Stomach (tissue), 9 donors: ENCODE data around the gene MRPS17. TPM values are rescaled to one million over a fixed set of nuclear protein-coding genes. Genes with fewer than 3 reads are reported as not detected.

Experiments used
- DNase-seq, 2 donors: peaks; one replicate each; pipeline versions ENCODE4 v3.0.0 to v3.0.0-alpha.2; 2013 to 2019
- H3K27ac ChIP-seq, 5 donors: fragments of 200-600 bp in 4 of 5; sonication (generic) in 4 of 5; one replicate each; pipeline ENCODE4 v1.5.1; 2013 to 2019; ENCODE audit warnings: mild to moderate bottlenecking in 1 of 5, moderate library complexity in 1 of 5
- H3K27me3 ChIP-seq, 3 donors: fragments of 200-600 bp; sonication (generic); one replicate each; pipeline ENCODE4 v1.5.1; 2017 to 2019; ENCODE audit warnings: mixed run types in 1 of 3
- H3K36me3 ChIP-seq, 4 donors: fragments of 200-600 bp; sonication (generic); 1 replicate in 3 of 4; 2 replicates in 1 of 4; pipeline ENCODE4 v1.5.1; 2016 to 2019
- H3K4me1 ChIP-seq, 4 donors: fragments of 200-600 bp; sonication (generic); one replicate each; pipeline ENCODE4 v1.5.1; 2016 to 2019
- H3K4me3 ChIP-seq, 4 donors: fragments of 200-600 bp; sonication (generic) in 3 of 4; one replicate each; pipeline ENCODE4 v1.5.1; 2016 to 2019; ENCODE audit warnings: mild to moderate bottlenecking in 1 of 4
- H3K9me3 ChIP-seq, 4 donors: fragments of 200-600 bp; sonication (generic); one replicate each; pipeline ENCODE4 v1.5.1; 2016 to 2019
- EP300 ChIP-seq: sonication (generic); formaldehyde crosslinking; IDR thresholded peaks from one replicate; pipeline ENCODE4 v1.6.1; 2017; ENCODE audit warnings: antibody characterized with exemption
- POLR2A ChIP-seq, 4 donors: fragments of 450-650 bp; IDR thresholded peaks; one replicate each; pipeline ENCODE4 v1.6.1; 2016; ENCODE audit warnings: antibody characterized with exemption in 4 of 4, control low read depth in 2 of 4, mild to moderate bottlenecking in 1 of 4, moderate library complexity in 1 of 4
- POLR2AphosphoS5 ChIP-seq, 3 donors: sonication (generic); formaldehyde crosslinking; IDR thresholded peaks; one replicate each; pipeline ENCODE4 v1.6.1; 2016; ENCODE audit warnings: antibody characterized with exemption in 3 of 3
- WGBS, 5 donors: extraction: QIAGEN DNeasy Blood & Tissue Kit in 3 of 5; methylation state at CpG; one replicate each; pipeline versions ENCODE4 v1.1.5 to v1.1.7; 2013 to 2018; 5-methylcytosine and 5-hydroxymethylcytosine counted together
- intact Hi-C: fragments of 100-400 bp; cut with DNase I; formaldehyde crosslinking; loops from one replicate; pipeline ENCODE4 v1.15.1; 2023; ENCODE audit warnings: low total_unique reads
- polyA plus RNA-seq, 3 donors: library from polyadenylated mRNA; stranded (reverse); fragments of 200-250 nt; gene quantifications; one replicate each; pipeline ENCODE4 v1.2.3, GENCODE V29; 2013
- total RNA-seq, 5 donors: library from RNA; depleted of rRNA; stranded (reverse); fragments of >200 nt; gene quantifications; one replicate each; pipeline versions ENCODE4 v1.1.0 to v1.2.3, GENCODE V29; 2014 to 2016
- TF ChIP-seq, protein P1 (sequence below), 7 experiments: fragments of 450-650 bp in 4 of 7; fragments of 200-600 bp in 3 of 7; sonication (generic) in 3 of 7; IDR thresholded peaks; one replicate each; pipeline ENCODE4 v1.5.1; 2016 to 2019; ENCODE audit warnings: antibody characterized with exemption in 7 of 7, control low read depth in 2 of 7, mild to moderate bottlenecking in 1 of 7
- donor health status: healthy with polysubstance abuse.
- donor health status: Bipolar disorder and iron deficiency.
- donor health status: healthy.

Gene MRPS17
- total and polyA plus RNA-seq, 8 donors = 1.0 to 15.0 (median 10.6) TPM; not detected in 2

DNA sequence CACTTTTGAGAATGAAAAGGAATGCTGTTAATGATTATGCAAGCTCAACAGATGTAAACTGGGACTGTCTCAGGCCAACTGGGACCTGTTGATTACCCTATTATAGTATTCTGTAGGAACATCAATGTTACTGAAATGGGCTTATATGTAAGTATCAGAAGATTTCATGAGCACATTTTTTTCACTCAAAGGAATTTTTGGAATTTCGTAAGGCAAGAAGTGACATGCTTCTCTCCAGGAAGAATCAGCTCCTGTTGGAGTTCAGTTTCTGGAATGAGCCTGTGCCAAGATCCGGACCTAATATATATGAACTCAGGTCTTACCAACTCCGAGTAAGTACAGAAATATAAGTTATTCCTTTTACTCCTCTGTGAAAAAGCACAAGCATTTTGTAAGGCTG lies 31.9 kb downstream of the MRPS17 start:
- no peak overlapping the region for H3K4me3 ChIP-seq
- no peak for TF ChIP-seq POLR2AphosphoS5 (IDR thresholded peaks at IDR 0.05)
- no peak for TF ChIP-seq EP300
- TF ChIP-seq, protein P1, sequence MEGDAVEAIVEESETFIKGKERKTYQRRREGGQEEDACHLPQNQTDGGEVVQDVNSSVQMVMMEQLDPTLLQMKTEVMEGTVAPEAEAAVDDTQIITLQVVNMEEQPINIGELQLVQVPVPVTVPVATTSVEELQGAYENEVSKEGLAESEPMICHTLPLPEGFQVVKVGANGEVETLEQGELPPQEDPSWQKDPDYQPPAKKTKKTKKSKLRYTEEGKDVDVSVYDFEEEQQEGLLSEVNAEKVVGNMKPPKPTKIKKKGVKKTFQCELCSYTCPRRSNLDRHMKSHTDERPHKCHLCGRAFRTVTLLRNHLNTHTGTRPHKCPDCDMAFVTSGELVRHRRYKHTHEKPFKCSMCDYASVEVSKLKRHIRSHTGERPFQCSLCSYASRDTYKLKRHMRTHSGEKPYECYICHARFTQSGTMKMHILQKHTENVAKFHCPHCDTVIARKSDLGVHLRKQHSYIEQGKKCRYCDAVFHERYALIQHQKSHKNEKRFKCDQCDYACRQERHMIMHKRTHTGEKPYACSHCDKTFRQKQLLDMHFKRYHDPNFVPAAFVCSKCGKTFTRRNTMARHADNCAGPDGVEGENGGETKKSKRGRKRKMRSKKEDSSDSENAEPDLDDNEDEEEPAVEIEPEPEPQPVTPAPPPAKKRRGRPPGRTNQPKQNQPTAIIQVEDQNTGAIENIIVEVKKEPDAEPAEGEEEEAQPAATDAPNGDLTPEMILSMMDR (IDR thresholded peaks at IDR 0.05) = no peak
- TF ChIP-seq POLR2A (IDR thresholded peaks at IDR 0.05) = no peak
- no peak overlapping the region for H3K27ac ChIP-seq
- H3K9me3 ChIP-seq = no peaks in the 10 kb centered on the region
- peaks cover 55 to 100% (median 99%) of the 10 kb centered on the region in 4 donors for H3K36me3 ChIP-seq
- DNase-seq = no peak
- WGBS, 5 donors = 85 to 93% (median 92%) methylated on average over 3 of the region's 3 CpGs
- H3K4me1 ChIP-seq = peaks cover 0 to 2% (median 0%) of the 10 kb centered on the region in 4 donors
- intact Hi-C loops = no loop called here
- H3K27me3 ChIP-seq = no peaks in the 10 kb centered on the region

DNA sequence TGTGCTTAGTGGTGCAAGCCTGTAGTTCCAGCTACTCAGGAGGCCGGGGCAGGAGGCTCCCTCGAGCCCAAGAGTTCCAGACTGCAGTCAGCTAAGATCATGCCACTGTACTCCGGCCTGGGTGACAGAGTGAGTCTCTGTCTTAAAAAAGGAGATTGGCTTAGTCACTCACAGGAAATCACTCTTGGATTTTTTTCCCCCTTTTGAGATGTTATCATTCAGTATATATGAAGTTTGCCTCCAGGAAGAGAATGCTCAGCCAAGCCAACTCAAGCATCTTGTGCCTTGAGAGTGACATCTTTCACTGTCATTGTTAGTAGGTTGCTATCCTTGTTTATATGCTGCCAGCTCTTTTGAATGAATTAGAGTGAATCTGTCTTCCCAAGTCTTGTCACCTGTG lies 40.7 kb downstream of the MRPS17 start:
- H3K27ac ChIP-seq = no peak overlapping the region
- no peak for DNase-seq
- peaks cover 16 to 98% (median 96%) of the 10 kb centered on the region in 4 donors for H3K36me3 ChIP-seq
- no peaks in the 10 kb centered on the region for H3K4me1 ChIP-seq
- H3K4me3 ChIP-seq = no peak overlapping the region
- intact Hi-C loops = no loop called here
- H3K27me3 ChIP-seq = no peaks in the 10 kb centered on the region
- WGBS, 5 donors = 76 to 98% (median 97%) methylated on average over 3 of the region's 3 CpGs
- H3K9me3 ChIP-seq = no peaks in the 10 kb centered on the region
- TF ChIP-seq, protein P1 (IDR thresholded peaks at IDR 0.05) = no peak
- TF ChIP-seq EP300 = no peak
- TF ChIP-seq POLR2AphosphoS5 (IDR thresholded peaks at IDR 0.05) = no peak
- TF ChIP-seq POLR2A (IDR thresholded peaks at IDR 0.05) = no peak

DNA sequence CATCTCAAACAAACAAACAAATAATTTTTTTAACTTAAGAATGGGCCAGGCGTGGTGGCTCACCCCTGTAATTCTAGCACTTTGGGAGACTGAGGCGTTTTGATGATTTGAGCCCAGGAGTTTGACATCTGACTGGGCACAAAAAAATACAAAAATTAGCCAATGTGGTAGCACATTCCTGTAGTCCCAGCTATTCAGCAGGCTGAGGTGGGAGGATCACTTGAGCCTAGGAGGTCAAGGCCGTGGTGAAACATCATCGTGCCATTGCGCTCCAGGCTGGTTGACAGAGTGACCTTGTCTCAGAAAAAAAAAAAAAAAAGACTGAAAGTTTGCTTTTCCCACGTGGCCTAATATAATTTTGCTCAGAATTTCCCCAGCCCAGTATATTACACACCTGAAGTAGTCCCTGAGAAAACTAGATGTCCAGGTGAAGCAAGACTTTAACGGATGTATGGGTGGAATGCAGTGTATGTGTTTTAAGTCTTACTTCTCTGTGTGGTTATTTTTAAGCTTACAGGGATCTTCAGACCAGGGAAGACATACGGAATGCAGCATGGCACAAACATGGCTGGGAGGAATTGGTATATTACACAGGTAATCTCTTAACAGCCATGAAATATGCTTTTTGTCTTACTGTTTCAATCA lies 45.3 kb downstream of the MRPS17 start:
- H3K9me3 ChIP-seq = no peaks in the 10 kb centered on the region
- no peak for TF ChIP-seq POLR2A (IDR thresholded peaks at IDR 0.05)
- TF ChIP-seq EP300 = no peak
- TF ChIP-seq POLR2AphosphoS5 (IDR thresholded peaks at IDR 0.05) = no peak
- TF ChIP-seq, protein P1 (IDR thresholded peaks at IDR 0.05) = no peak
- intact Hi-C loops = no loop called here
- no peaks in the 10 kb centered on the region for H3K27me3 ChIP-seq
- H3K4me3 ChIP-seq = no peak overlapping the region
- H3K4me1 ChIP-seq = peaks cover 0 to 12% (median 3%) of the 10 kb centered on the region in 4 donors
- WGBS, 5 donors = 84 to 90% (median 87%) methylated on average over 8 of the region's 8 CpGs
- no peak overlapping the region for H3K27ac ChIP-seq
- DNase-seq = no peak
- H3K36me3 ChIP-seq = peaks cover 10 to 88% (median 83%) of the 10 kb centered on the region in 4 donors

DNA sequence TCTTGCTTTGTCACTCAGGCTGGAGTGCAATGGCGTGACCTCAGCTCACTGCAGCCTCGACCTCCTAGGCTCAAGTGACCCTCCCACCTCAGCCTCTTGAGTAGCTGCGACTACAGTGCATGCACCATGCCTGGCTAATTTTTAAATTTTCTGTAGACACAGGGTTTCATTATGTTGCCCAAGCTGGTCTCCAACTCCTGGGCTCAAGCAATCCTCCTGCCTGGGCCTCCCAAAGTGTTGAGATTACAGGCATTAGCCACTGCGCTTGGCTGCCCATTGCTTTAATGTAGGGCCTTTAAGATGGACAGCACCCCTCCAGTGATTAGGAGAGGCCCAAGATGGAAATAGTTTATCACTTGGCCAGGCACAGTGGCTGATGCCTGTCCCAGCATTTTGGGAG lies 52.1 kb downstream of the MRPS17 start:
- WGBS, 5 donors = 84 to 93% (median 88%) methylated on average over 4 of the region's 4 CpGs
- Histone ChIP-seq H3K4me3 (no peak overlapping the region), H3K4me1 (peaks cover 0 to 18% (median 5%) of the 10 kb centered on the region in 4 donors), H3K9me3 (no peaks in the 10 kb centered on the region), H3K36me3 (peaks cover 0 to 22% (median 17%) of the 10 kb centered on the region in 4 donors), H3K27ac (no peak overlapping the region), H3K27me3 (no peaks in the 10 kb centered on the region)
- intact Hi-C loops = loop anchor here (5.0 kb wide), 1 partner anchor 69 kb away; no protein-coding TSS in a partner anchor
- no peak for DNase-seq
- no peak for TF ChIP-seq POLR2AphosphoS5 (IDR thresholded peaks at IDR 0.05)
- TF ChIP-seq POLR2A (IDR thresholded peaks at IDR 0.05) = no peak
- TF ChIP-seq, protein P1 (IDR thresholded peaks at IDR 0.05) = no peak
- no peak for TF ChIP-seq EP300

Other genes starting within 250 kb of the MRPS17 start
- gene SEPTIN14, start 89.1 kb upstream of the MRPS17 start, total RNA-seq = not detected
- not detected for gene SEPTIN14, start 89.1 kb upstream of the MRPS17 start, polyA plus RNA-seq
- gene ZNF713, start 64.4 kb upstream of the MRPS17 start, total RNA-seq = 10 to 100 TPM in 3 of 5 donors, 1 to 10 TPM in 2; 2.9 to 18.3 (median 10.5) TPM
- gene ZNF713, start 64.4 kb upstream of the MRPS17 start, polyA plus RNA-seq = 1 to 10 TPM in 1 of 3 donors, under 1 TPM in 2; 0.61 to 1.5 (median 0.70) TPM
- gene NIPSNAP2, start 12.7 kb downstream of the MRPS17 start, total RNA-seq = 100 to 1,000 TPM in 1 of 5 donors, 10 to 100 TPM in 4; 38.8 to 133 (median 63.4) TPM
- 10 to 100 TPM; 35.6 to 70.7 (median 57.0) TPM for gene NIPSNAP2, start 12.7 kb downstream of the MRPS17 start, polyA plus RNA-seq
- 10 to 100 TPM in 1 of 5 donors, 1 to 10 TPM in 3, under 1 TPM in 1; 0.45 to 53.1 (median 3.8) TPM for gene PSPH, start 99.6 kb downstream of the MRPS17 start, total RNA-seq
- gene PSPH, start 99.6 kb downstream of the MRPS17 start, polyA plus RNA-seq = 10 to 100 TPM in 1 of 3 donors, 1 to 10 TPM in 2; 5.5 to 10.6 (median 7.3) TPM
- gene CCT6A, start 99.9 kb downstream of the MRPS17 start, total RNA-seq = 100 to 1,000 TPM in 3 of 5 donors, 10 to 100 TPM in 2; 36.8 to 200 (median 150) TPM
- gene CCT6A, start 99.9 kb downstream of the MRPS17 start, polyA plus RNA-seq = 100 to 1,000 TPM in 1 of 3 donors, 10 to 100 TPM in 2; 77.9 to 126 (median 78.4) TPM
- gene SUMF2, start 112.4 kb downstream of the MRPS17 start, total RNA-seq = 100 to 1,000 TPM in 4 of 5 donors, 10 to 100 TPM in 1; 88.9 to 339 (median 120) TPM
- gene SUMF2, start 112.4 kb downstream of the MRPS17 start, polyA plus RNA-seq = 10 to 100 TPM; 40.8 to 71.5 (median 68.2) TPM
- 10 to 100 TPM in 2 of 5 donors, 1 to 10 TPM in 1, not detected in 2; 1.5 to 39.3 (median 11.1) TPM for gene PHKG1, start 141.1 kb downstream of the MRPS17 start, total RNA-seq
- gene PHKG1, start 141.1 kb downstream of the MRPS17 start, polyA plus RNA-seq = 1 to 10 TPM in 1 of 3 donors, under 1 TPM in 1, not detected in 1; 0.31 to 1.0 TPM
- 100 to 1,000 TPM in 3 of 5 donors, 10 to 100 TPM in 2; 43.7 to 232 (median 149) TPM for gene CHCHD2, start 154.6 kb downstream of the MRPS17 start, total RNA-seq
- 100 to 1,000 TPM; 455 to 710 (median 659) TPM for gene CHCHD2, start 154.6 kb downstream of the MRPS17 start, polyA plus RNA-seq
- gene NUPR2, start 164.5 kb downstream of the MRPS17 start, total RNA-seq = 10 to 100 TPM in 1 of 5 donors, 1 to 10 TPM in 1, not detected in 3; 9.5 to 21.9 TPM
- gene NUPR2, start 164.5 kb downstream of the MRPS17 start, polyA plus RNA-seq = 10 to 100 TPM in 2 of 3 donors, 1 to 10 TPM in 1; 9.8 to 10.7 (median 10.1) TPM